ENCODE measurements around the gene VANGL1. TPM values are rescaled to one million over a fixed set of nuclear protein-coding genes. Genes with fewer than 3 reads are reported as not detected.
A peak's percentile ranks its signal among the peaks of the same experiment; 100 is the strongest.

Gene VANGL1
- total RNA-seq, 2 donors from 2014 or later = 4.2 to 6.8 TPM

- no peak overlapping the region for H3K27ac Mint-ChIP-seq
- peaks cover 7% of the 10 kb centered on the region for H3K36me3 Mint-ChIP-seq (ENCODE audit: low read depth)
- peak; percentile 85 for ATAC-seq (replicated peaks)
- no peaks in the 10 kb centered on the region for H3K4me1 Mint-ChIP-seq
- H3K4me3 Mint-ChIP-seq = no peak overlapping the region
- H3K27me3 Mint-ChIP-seq = no peaks in the 10 kb centered on the region
- no peaks in the 10 kb centered on the region for H3K9me3 Mint-ChIP-seq
Measured at GRCh38 chr1:115669002-115669673, 27.4 kb downstream of the VANGL1 start.

GRCh38 chr1:115669886-115670285 is 28.1 kb downstream of the VANGL1 start:
- Mint-ChIP-seq H3K9me3 (no peaks in the 10 kb centered on the region), H3K36me3 (ENCODE audit: low read depth) (no peaks in the 10 kb centered on the region), H3K4me3 (no peak overlapping the region), H3K27me3 (no peaks in the 10 kb centered on the region), H3K27ac (no peak overlapping the region), H3K4me1 (no peaks in the 10 kb centered on the region)
- no peak for ATAC-seq (replicated peaks)

GRCh38 chr1:115670476-115671175 is 28.9 kb downstream of the VANGL1 start:
- Mint-ChIP-seq H3K27me3 (no peaks in the 10 kb centered on the region), H3K9me3 (no peaks in the 10 kb centered on the region), H3K4me3 (no peak overlapping the region), H3K4me1 (no peaks in the 10 kb centered on the region), H3K36me3 (ENCODE audit: low read depth) (no peaks in the 10 kb centered on the region), H3K27ac (no peak overlapping the region)
- ATAC-seq (replicated peaks) = no peak

GRCh38 chr1:115671176-115671934 is 29.6 kb downstream of the VANGL1 start:
- no peaks in the 10 kb centered on the region for H3K36me3 Mint-ChIP-seq (ENCODE audit: low read depth)
- no peak overlapping the region for H3K4me3 Mint-ChIP-seq
- H3K9me3 Mint-ChIP-seq = no peaks in the 10 kb centered on the region
- H3K4me1 Mint-ChIP-seq = no peaks in the 10 kb centered on the region
- no peak for ATAC-seq (replicated peaks)
- H3K27ac Mint-ChIP-seq = no peak overlapping the region
- no peaks in the 10 kb centered on the region for H3K27me3 Mint-ChIP-seq

GRCh38 chr1:115672224-115673009 is 30.6 kb downstream of the VANGL1 start:
- H3K4me1 Mint-ChIP-seq = no peaks in the 10 kb centered on the region
- H3K4me3 Mint-ChIP-seq = no peak overlapping the region
- H3K9me3 Mint-ChIP-seq = no peaks in the 10 kb centered on the region
- no peaks in the 10 kb centered on the region for H3K27me3 Mint-ChIP-seq
- ATAC-seq (replicated peaks) = no peak
- no peak overlapping the region for H3K27ac Mint-ChIP-seq
- no peaks in the 10 kb centered on the region for H3K36me3 Mint-ChIP-seq (ENCODE audit: low read depth)

GRCh38 chr1:115676498-115677181 is 34.9 kb downstream of the VANGL1 start:
- no peak for ATAC-seq (replicated peaks)
- no peak overlapping the region for H3K4me3 Mint-ChIP-seq
- H3K36me3 Mint-ChIP-seq (ENCODE audit: low read depth) = no peaks in the 10 kb centered on the region
- no peak overlapping the region for H3K27ac Mint-ChIP-seq
- H3K27me3 Mint-ChIP-seq = no peaks in the 10 kb centered on the region
- H3K9me3 Mint-ChIP-seq = no peaks in the 10 kb centered on the region
- no peaks in the 10 kb centered on the region for H3K4me1 Mint-ChIP-seq

GRCh38 chr1:115677182-115677555 is 35.4 kb downstream of the VANGL1 start:
- Mint-ChIP-seq H3K9me3 (no peaks in the 10 kb centered on the region), H3K36me3 (ENCODE audit: low read depth) (no peaks in the 10 kb centered on the region), H3K4me1 (no peaks in the 10 kb centered on the region), H3K4me3 (no peak overlapping the region), H3K27ac (no peak overlapping the region), H3K27me3 (no peaks in the 10 kb centered on the region)
- no peak for ATAC-seq (replicated peaks)

GRCh38 chr1:115677565-115677964 is 35.8 kb downstream of the VANGL1 start:
- ATAC-seq (replicated peaks) = no peak
- Mint-ChIP-seq H3K4me3 (no peak overlapping the region), H3K27ac (no peak overlapping the region), H3K9me3 (no peaks in the 10 kb centered on the region), H3K4me1 (no peaks in the 10 kb centered on the region), H3K36me3 (ENCODE audit: low read depth) (no peaks in the 10 kb centered on the region), H3K27me3 (no peaks in the 10 kb centered on the region)

- ATAC-seq (replicated peaks) = no peak
- no peak overlapping the region for H3K27ac Mint-ChIP-seq
- H3K4me3 Mint-ChIP-seq = no peak overlapping the region
- H3K4me1 Mint-ChIP-seq = no peaks in the 10 kb centered on the region
- H3K27me3 Mint-ChIP-seq = no peaks in the 10 kb centered on the region
- H3K36me3 Mint-ChIP-seq (ENCODE audit: low read depth) = no peaks in the 10 kb centered on the region
- H3K9me3 Mint-ChIP-seq = no peaks in the 10 kb centered on the region
Measured at GRCh38 chr1:115678141-115678540, 36.4 kb downstream of the VANGL1 start.

- Mint-ChIP-seq H3K4me1 (no peaks in the 10 kb centered on the region), H3K27me3 (no peaks in the 10 kb centered on the region), H3K27ac (no peak overlapping the region), H3K36me3 (ENCODE audit: low read depth) (no peaks in the 10 kb centered on the region), H3K9me3 (no peaks in the 10 kb centered on the region), H3K4me3 (no peak overlapping the region)
- ATAC-seq (replicated peaks) = no peak
Measured at GRCh38 chr1:115679141-115679611, 37.4 kb downstream of the VANGL1 start.

- Mint-ChIP-seq H3K27me3 (no peaks in the 10 kb centered on the region), H3K36me3 (ENCODE audit: low read depth) (peaks cover 5% of the 10 kb centered on the region), H3K9me3 (no peaks in the 10 kb centered on the region), H3K4me3 (no peak overlapping the region), H3K4me1 (no peaks in the 10 kb centered on the region), H3K27ac (no peak overlapping the region)
- ATAC-seq (replicated peaks) = no peak
Measured at GRCh38 chr1:115680730-115681111, 39.0 kb downstream of the VANGL1 start.

GRCh38 chr1:115682792-115683191 is 41.0 kb downstream of the VANGL1 start:
- no peak overlapping the region for H3K4me3 Mint-ChIP-seq
- no peaks in the 10 kb centered on the region for H3K4me1 Mint-ChIP-seq
- peak; percentile 59 for ATAC-seq (replicated peaks)
- H3K36me3 Mint-ChIP-seq (ENCODE audit: low read depth) = peaks cover 7% of the 10 kb centered on the region
- no peaks in the 10 kb centered on the region for H3K9me3 Mint-ChIP-seq
- no peaks in the 10 kb centered on the region for H3K27me3 Mint-ChIP-seq
- no peak overlapping the region for H3K27ac Mint-ChIP-seq

GRCh38 chr1:115685029-115685705 is 43.4 kb downstream of the VANGL1 start:
- no peak for ATAC-seq (replicated peaks)
- Mint-ChIP-seq H3K27ac (no peak overlapping the region), H3K4me3 (no peak overlapping the region), H3K9me3 (no peaks in the 10 kb centered on the region), H3K4me1 (no peaks in the 10 kb centered on the region), H3K27me3 (no peaks in the 10 kb centered on the region), H3K36me3 (ENCODE audit: low read depth) (peaks cover 13% of the 10 kb centered on the region)

Measured in activated T-helper 17 cell treated with anti-CD3 and anti-CD28 coated beads, Interleukin-2, amount 50 U/mL, for 72 hours (primary cell).